ENCODE results near the gene EEF2K. TPM values are rescaled to one million over a fixed set of nuclear protein-coding genes. Genes with fewer than 3 reads are reported as not detected.
"Not testable (repeated sequence)": the region's sequence is repeated elsewhere in the genome, so short reads cannot be mapped to it uniquely, and the experiment has no call there.

Gene EEF2K
- total RNA-seq, 1 donor from 2014 or later, result 35.2 TPM

- ATAC-seq, result no peak
- intact Hi-C loops (cut with DNase I), result no loop called here
- no peak for TF ChIP-seq CTCF (IDR thresholded peaks at IDR 0.05)
- no peaks in the 10 kb centered on the region for H3K36me3 ChIP-seq
- peaks cover 9% of the 10 kb centered on the region for H3K4me1 ChIP-seq
- no peak for DNase-seq
- peaks cover 22% of the 10 kb centered on the region for H3K27me3 ChIP-seq (ENCODE audit: low read depth)
- H3K4me3 ChIP-seq, result no peak overlapping the region
- no peak overlapping the region for H3K27ac ChIP-seq
- no peaks in the 10 kb centered on the region for H3K9me3 ChIP-seq
Measured at GRCh38 chr16:22164482-22164881, 41.6 kb upstream of the EEF2K start.

DNA sequence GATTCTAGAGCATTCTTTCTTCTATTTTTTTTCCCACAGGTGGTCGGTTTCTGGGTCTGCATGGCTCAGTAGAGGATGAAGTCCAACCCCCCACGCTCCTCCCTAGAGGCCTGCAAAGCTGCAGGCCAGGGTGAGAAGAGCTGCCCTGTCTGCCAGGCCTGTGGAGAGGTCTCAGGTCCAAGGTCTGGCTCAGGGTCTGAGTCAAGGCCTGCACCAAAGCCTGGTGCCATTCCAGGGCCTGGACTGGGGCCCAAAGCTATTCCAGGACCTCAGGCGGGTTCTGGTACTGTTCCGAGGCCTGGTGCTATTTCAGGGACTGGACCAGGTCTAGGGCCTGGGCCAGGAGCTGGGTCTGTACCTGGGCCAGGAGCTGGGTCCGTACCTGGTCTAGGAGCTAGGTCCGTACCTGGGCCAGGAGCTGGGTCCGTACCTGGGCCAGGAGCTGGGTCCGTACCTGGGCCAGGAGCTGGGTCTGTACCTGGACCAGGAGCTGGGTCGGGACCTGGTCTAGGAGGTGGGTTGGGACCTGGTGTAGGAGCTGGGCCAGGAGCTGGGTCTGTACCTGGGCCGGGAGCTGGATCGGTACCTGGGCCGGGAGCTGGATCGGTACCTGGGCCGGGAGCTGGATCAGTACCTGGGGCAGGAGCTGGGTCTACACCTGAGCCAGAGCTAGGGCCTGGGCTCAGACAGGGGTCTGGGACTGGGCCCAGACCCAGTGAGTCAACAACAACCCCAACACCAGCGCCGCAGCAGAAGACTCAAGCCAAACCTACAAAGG is 40.4 kb upstream of the EEF2K start:
- H3K4me1 ChIP-seq, result peaks cover 9% of the 10 kb centered on the region
- H3K27ac ChIP-seq, result no peak overlapping the region
- no peak for TF ChIP-seq CTCF (IDR thresholded peaks at IDR 0.05)
- no peak for DNase-seq
- no peaks in the 10 kb centered on the region for H3K9me3 ChIP-seq
- ATAC-seq, result no peak
- H3K4me3 ChIP-seq, result no peak overlapping the region
- H3K27me3 ChIP-seq (ENCODE audit: low read depth), result peaks cover 22% of the 10 kb centered on the region
- H3K36me3 ChIP-seq, result no peaks in the 10 kb centered on the region
- intact Hi-C loops (cut with DNase I), result no loop called here

DNA sequence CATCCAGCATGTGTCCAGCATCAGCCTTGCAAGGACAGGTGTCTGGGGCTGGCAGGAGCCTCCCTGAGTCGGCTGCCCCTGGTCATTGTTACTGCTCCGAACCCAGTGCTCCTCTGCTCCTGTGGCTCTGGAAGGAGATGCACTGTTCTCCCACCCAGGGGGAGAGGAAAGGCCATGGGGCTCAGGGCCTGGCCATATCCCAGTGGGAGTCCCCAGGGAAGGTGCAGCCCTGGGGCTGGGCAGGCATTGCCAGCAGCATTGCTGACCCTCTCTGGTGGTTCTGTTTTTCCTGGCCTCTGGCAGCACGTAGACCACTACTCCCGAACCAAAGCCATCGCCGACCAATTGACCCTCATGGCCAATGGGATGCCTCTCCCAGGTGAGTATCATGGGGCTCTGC is 34.1 kb upstream of the EEF2K start:
- DNase-seq (no peak), ATAC-seq (no peak)
- intact Hi-C loops (cut with DNase I), result no loop called here
- H3K4me1 ChIP-seq, result no peaks in the 10 kb centered on the region
- no peak for TF ChIP-seq CTCF (IDR thresholded peaks at IDR 0.05)
- H3K27ac ChIP-seq, result no peak overlapping the region
- H3K27me3 ChIP-seq (ENCODE audit: low read depth), result no peaks in the 10 kb centered on the region
- no peaks in the 10 kb centered on the region for H3K36me3 ChIP-seq
- H3K9me3 ChIP-seq, result no peaks in the 10 kb centered on the region
- H3K4me3 ChIP-seq, result no peak overlapping the region

- H3K4me1 ChIP-seq; DNase-seq; H3K27me3 ChIP-seq (ENCODE audit: low read depth); ATAC-seq; H3K27ac ChIP-seq; H3K4me3 ChIP-seq; H3K36me3 ChIP-seq; H3K9me3 ChIP-seq; intact Hi-C loops (cut with DNase I): not testable (repeated sequence)
Measured at GRCh38 chr16:22172642-22173041, 33.4 kb upstream of the EEF2K start.

DNA sequence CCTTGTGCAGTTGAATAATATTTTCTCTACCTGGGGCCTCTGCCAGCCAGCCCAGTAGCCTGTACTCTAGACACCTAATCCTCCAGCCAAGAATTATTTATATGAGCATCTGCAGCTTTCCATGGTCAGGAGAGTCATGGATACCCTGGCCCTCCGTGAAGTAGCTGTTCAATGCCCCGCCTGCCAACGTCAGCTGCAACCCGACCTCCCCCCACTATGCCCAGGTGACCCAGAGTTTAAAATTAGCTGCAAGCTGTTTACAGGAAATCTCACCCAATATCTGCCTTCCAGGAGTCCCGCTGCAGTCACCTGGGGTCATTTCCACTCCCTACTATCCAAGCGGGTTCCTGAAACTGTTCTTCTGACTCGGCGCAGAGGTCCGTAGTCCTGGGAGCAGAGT is 31.4 kb upstream of the EEF2K start:
- Histone ChIP-seq H3K9me3 (no peaks in the 10 kb centered on the region), H3K27ac (no peak overlapping the region), H3K27me3 (ENCODE audit: low read depth) (no peaks in the 10 kb centered on the region), H3K36me3 (no peaks in the 10 kb centered on the region), H3K4me3 (no peak overlapping the region), H3K4me1 (no peaks in the 10 kb centered on the region)
- DNase-seq, result no peak
- ATAC-seq, result no peak
- TF ChIP-seq CTCF (IDR thresholded peaks at IDR 0.05), result no peak
- intact Hi-C loops (cut with DNase I), result no loop called here

All from lower lobe of right lung (tissue), 2 donors.